ENCODE data around the gene AKT2.

The AKT2 gene

DNA sequence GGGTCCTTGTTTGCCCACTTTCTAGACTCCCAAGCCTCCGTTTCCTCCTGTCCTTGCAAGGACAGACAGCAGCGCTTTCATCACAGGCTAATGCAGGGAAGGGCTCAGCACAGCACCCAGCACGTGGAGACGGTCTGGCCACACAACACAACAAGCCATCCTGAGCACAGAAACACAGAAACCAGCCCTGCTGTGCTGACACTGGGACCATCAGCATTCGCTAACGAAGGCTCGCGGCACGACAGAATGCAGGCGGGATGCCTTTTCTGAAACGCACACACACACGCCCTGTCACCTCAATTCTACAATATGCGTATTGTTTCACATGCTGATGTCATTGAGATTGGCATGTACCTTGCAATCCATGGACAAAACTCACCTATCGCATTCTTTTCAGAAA, 12.9 kb downstream of the AKT2 start:
- DNase-seq: no peak

GRCh38 chr19:40271706-40272105, 13.4 kb downstream of the AKT2 start:
- no peak for DNase-seq

DNA sequence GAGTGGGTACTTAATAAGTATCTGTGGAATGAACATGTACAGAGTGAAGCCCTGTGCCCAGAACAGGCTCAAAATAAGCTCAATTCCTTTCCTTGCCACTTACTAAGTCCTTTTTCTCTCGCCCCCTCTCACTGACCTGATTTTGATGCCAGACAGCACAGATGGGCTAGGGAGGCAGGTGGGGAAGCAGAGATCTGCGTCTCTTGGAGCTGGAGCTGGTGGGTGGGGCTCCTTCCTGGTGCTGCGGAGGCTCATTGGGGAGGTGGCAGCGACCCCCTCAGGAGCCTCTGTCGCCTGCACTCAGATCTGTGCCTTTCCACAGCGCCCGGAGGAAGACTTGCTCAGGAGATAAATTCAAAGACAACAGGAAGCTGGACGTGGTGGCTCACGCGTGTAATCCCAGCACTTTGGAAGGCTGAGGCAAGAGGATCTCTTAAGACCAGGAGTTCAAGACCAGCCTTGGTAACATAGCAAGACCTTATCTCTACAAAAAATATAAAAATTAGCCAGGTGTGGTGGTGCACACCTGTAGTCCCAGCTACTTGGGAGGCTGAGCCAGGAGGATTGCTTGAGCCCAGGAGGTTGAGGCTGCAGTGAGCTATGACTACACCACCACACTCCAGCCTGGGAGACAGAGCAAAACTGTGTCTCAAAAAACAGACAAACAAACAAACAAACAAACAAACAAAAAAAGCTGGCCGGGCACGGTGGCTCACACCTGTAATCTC, 14.6 kb downstream of the AKT2 start:
- DNase-seq: no peak

DNA sequence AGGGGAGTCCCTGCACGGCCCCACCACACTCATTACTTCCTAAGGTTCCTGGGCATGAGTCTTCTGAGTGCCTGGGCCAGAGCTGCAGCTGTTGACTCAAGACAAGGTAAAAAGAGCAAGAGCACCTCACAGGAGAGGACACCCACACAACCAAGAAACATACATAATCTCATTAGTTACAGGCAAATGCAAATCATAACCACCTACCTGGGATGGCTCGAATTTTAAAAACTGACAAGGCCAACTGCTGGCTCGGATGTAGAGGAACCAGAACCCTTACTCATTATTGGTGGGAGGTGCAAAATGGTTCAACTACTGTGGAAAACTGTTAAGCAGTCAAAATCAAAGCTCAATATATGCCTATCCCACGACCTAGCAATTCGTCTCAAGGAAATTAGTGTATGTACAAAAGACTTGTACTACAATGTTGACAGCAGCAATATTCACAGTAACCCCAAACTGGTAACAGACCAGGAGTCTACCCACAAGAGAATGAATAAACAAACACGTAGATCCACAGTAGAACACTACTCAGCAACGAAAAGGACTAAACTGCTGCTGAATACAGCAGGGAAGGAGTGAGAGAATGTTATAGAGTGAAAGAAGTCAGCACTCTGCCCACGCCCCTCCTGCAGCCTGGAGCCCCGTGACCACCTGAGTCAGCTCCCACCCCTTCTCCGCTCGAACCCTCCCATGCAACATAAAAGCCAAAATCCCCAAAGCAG, 15.8 kb downstream of the AKT2 start:
- DNase-seq: no peak

DNA sequence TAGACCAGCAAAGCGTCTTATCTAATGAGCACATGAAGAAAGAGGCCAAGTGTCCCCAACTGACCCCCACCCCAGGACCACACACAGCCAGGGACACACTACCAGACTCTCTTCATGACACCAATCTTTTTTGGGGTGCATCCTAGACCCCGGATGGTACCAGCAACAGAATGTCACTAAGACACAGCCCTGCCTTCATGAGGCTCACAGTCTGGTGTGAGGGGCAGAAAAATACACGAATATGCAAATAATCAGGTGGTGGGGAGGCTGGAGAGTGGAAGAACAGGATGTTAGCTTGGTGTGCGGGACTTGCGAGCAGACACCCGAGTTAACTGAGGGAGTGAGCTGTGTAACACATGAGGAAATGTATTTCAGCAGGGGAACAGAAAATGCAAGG, 17.5 kb downstream of the AKT2 start:
- DNase-seq: no peak

DNA sequence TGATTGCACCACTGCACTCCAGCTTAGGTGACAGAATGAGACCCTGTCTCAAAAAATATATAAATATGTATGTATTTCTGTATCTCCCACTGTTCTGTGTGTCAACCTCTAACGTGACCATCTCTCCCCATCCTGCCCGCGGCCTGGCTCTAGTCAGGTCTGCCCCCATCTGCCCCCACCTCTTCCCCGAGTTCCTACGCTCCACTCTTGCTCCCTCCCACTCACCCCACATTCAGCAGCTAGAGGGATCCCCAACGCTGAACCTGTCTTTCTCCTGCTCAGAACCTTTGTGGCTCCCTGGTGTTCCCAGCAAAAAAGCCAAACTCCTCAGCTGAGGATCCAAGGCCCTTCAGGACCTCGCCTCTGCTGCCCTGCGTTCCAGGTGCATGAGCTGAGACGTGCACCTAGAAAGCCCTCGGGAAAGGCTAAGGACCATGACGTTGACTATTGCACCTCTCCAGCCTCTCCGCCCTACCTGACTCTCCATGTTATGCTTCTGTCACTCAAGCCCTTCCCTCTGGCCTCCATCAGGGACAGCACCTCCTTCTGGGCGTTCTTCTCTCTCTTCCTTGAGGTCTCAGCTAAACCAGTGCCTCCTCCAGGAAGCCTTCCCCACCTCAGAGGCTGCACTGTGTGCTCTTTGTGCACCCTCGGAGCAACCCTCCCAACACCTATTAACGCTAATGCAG, 18.1 kb downstream of the AKT2 start:
- DNase-seq: no peak

DNA sequence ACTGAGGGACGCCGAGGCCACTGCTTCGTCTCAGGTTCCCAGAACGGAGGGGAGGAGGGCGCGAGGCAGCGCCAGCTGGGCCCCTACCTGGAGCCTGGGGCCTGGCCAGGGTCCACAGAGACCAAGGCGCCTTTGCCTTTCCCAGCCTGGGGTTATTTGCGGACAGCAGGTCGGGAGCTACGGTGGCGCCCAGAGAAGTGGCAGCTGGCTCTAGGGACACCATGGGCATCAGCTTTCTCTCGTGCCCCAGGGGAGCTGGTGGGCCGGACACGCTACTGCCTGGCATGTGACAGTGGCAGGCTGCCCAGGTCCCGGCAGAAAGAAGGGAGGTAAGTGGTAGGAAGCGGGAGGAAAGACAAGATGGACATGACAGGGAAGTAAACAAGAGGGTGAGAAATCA, 19.0 kb downstream of the AKT2 start:
- no peak for DNase-seq

- no peak for DNase-seq
Measured at GRCh38 chr19:40265763-40266099, 19.4 kb downstream of the AKT2 start.

DNA sequence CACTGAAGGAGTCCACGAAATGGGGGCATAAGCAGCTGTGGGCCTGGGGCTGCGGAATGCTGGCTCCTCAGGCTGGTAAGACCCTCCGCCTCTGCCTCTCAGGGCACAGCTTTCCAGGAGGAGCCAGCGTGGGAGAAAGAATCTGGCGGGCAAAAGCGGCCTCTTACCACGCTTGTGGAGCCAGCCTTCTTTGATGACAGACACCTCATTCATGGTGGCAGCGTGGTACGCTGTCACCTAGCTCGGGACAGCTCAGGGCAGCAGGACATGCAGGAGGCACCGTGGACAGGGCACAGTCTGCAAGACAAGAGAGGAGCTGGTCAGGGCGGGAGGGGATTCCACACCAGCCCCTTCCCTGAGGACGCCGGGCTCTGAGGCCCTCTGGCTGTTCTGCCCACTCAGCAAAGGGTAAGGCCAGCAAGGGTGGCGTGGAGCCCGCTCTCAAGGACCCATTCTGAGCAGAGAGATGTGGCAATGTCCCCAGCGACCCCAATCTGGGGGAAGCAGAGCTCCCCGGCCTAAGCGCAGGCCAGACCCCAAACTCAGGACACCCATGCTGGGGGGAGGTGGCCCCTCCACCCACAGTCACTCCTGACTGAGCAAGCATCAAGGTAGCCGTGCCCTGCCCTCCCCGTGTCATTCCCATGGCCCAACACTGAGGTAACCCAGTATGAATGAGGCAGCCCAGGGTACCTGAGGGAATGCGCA, 19.9 kb downstream of the AKT2 start:
- no peak for DNase-seq

GRCh38 chr19:40264314-40265054, 20.7 kb downstream of the AKT2 start:
- no peak for DNase-seq

DNA sequence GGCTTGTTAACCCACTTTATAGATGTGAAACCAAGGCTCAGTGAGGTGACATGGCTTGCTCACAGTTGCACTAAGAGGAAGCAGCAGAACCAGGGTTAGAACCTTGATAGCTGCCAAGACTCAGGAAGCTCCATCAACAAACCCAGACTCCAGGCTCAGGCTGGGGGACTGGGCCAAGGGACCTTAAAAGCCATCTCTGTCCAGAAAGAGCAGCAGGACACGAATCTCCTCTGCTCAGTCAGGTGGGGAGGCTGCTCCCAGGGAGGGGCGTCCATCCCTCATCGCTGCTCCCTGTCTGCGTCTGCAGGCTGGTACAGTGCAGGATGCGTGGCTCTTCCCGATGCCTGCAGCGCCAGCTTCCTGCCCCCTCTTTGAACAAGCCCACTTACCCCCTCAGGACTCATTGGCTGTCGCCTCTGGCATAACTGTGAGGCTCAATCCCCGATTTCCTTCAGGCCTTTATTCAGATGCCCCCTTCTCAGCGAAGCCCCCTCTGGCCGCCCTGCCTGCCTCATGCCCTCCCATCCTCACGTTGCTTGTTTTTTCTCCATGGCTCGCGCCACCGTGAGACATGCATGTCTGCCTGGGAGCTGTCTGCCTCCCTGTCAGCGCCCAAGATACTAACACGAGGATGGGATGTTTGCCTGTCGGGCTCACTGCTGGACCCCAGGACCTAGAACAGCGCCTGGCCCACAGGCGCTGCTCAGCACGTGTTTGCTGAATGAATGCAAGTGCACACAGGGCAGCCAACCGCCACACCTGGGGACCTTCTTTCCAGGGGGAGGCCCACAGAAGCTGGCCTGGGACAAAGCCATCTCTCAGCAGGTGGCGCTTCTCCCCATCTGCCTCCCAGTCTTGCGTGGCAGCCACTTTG, 21.5 kb downstream of the AKT2 start:
- no peak for DNase-seq

DNA sequence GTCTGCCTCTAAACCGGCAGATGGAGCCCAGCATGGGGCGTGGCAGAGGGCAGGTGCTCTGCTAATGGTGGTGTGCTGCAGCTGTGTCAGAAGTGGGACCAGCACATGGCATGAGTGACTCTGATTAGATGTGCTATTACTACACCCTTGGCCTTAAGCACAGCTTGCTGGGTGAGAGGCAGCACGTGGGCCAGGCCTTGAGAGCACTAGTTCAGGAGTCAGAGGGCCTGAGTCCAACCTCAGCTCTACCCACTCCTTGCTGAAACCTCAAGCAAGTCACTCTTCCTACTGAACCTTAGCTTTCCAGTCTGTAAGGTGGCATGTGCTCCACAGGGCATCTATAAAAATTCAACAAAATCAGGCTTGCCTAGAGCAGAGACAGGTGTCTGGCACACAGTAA, 22.7 kb downstream of the AKT2 start:
- DNase-seq: no peak

DNA sequence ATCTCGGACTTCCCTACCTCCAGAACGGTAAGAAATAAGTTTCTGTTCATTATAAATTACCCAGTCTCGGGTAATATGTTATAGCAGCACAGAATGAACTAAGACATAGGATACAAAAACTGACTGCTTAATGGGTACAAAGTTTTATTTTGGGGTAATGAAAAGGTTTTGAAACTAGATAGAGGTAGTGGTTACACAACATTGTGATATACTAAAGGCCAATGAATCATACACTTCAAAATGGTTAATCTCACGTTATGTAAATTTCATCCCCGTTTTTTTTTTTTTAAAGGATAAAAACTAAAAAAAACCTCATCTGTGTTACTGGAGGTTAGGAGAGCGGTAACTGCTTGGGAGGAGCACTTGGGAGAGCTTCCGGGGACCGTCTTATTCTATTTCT, 23.5 kb downstream of the AKT2 start:
- no peak for DNase-seq

GRCh38 chr19:40257096-40257517, 28.0 kb downstream of the AKT2 start:
- no peak for DNase-seq

DNA sequence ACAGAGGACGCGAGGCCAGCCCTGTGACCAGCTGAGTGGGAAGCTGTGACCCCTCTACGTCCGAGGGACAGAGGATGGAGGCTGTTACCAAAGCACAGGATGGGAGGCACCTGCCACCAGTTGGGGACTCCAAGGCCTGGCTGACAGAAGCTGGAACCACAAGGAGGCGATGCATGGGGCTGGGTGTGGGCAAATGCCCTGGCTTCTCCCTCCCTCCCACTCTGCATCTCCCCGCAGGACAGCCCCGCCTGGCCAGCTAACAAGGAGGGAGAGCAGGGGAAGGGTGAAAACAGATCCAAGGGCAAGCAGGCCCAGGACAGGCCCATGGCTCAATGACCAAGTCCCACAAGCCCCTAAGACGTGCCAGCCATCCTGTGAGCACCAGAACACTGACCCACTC, 28.6 kb downstream of the AKT2 start:
- no peak for DNase-seq

GRCh38 chr19:40255619-40256166, 29.5 kb downstream of the AKT2 start:
- no peak for DNase-seq

GRCh38 chr19:40254714-40255418, 30.3 kb downstream of the AKT2 start:
- no peak for DNase-seq

- no peak for DNase-seq
Measured at GRCh38 chr19:40253611-40254092, 31.5 kb downstream of the AKT2 start.

DNA sequence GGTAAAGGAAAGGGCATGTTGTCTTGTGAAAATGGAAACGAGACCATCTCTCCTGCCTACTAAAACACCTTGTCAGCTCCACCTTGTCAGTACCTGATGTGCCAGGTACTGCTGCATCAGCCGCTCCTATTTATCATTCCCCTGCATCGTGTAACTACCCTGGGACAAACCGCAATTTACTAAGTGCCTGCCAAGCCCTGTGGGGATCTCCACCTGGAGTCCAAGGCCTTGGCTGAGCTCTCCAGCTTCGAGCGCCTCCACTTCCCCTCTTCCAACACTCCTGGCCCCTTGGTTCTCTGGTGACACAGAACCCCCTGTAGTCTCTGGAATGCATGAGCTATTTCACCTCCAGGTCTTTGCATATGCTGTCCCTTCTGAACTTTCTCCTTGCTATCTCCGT, 32.8 kb downstream of the AKT2 start:
- no peak for DNase-seq

- no peak for DNase-seq
Measured at GRCh38 chr19:40251991-40252390, 33.2 kb downstream of the AKT2 start.
